ENCODE data around the gene IDH3G.

The IDH3G gene

DNA sequence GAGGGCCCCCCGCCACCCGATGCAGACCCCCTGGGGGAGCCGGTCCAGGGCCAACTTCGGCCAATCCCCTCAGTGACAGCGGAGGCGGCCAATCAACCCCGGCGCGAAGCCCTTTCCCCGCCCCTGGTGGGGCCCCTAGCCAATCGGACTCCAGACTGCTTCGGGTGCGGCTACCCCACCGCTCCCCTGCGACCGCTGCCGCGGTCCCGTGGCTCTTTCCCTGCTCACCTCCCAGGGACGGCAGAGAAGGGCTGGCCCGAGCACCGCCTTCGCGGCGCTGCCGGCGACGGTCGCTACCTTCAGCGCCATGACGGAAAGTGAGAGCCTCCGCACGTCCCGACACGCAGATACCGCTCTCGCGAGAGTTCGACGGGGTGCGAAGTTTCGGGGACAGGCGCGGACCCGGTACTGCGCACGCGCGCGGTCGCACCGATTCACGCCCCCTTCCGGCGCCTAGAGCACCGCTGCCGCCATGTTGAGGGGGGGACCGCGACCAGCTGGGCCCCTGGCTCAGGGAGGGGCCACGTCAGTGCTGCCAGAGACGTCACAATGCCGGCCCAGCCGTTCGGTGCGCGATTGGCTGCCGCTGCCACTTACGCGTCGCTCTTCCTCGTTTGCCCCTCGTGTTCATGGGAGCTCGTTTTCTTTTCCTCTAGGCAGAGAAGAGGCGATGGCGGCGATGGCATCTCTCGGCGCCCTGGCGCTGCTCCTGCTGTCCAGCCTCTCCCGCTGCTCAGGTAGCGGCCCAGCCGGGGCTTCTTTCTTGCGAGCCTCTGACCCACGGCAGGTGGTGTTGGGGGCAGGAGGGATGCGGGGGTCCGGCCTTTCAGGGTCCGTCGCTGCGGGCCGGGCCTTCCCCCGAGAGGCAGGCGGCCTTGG lies at the start of gene IDH3G, which contains the start of gene SSR4:
Gene IDH3G, minus strand, starts transcription at position 358 of the 879 bp plus-strand sequence. Its CDS starts 49 bp downstream, at position 309.
Gene SSR4, plus strand, starts transcription at position 651 of the 879 bp plus-strand sequence. Its CDS starts 20 bp downstream, at position 671.
- Histone ChIP-seq H3K9me3 (ENCODE audit: control insufficient read depth in 5 of 5, low read length in 5 of 5) (peaks cover 0 to 35% (median 20%) of the 10 kb centered on the region in 5 donors), H3K4me1 (ENCODE audit: control insufficient read depth in 5 of 5, insufficient read depth in 5 of 5, low read length in 5 of 5) (peaks cover 0 to 50% (median 38%) of the 10 kb centered on the region in 5 donors), H3K27me3 (ENCODE audit: control insufficient read depth in 5 of 5, insufficient read depth in 4 of 5, low read length in 5 of 5) (peaks cover 0 to 14% (median 3%) of the 10 kb centered on the region in 5 donors), H3K4me3 (ENCODE audit: low read depth in 1 of 5, low read length in 5 of 5) (peak within 1 kb of the TSS; percentile 52 to 84 (median 72)), H3K9ac (ENCODE audit: low read length in 5 of 5) (peak within 1 kb of the TSS in 4 of 5 donors; percentile 72 to 81 (median 78)), H3K27ac (ENCODE audit: low read depth, low read length) (peak within 1 kb of the TSS; percentile 78), H3K36me3 (ENCODE audit: control insufficient read depth in 5 of 5, insufficient read depth in 5 of 5, low read length in 5 of 5) (peaks cover 0 to 38% (median 24%) of the 10 kb centered on the region in 5 donors)

GRCh38 chrX:153836921-153837320 lies 42.7 kb upstream of the IDH3G start:
- H3K27me3 ChIP-seq (ENCODE audit: control insufficient read depth in 5 of 5, insufficient read depth in 4 of 5, low read length in 5 of 5), result peaks cover 6 to 25% (median 19%) of the 10 kb centered on the region in 5 donors
- H3K9ac ChIP-seq (ENCODE audit: low read length in 5 of 5), result no peak overlapping the region
- H3K9me3 ChIP-seq (ENCODE audit: control insufficient read depth in 5 of 5, low read length in 5 of 5), result peaks cover 0 to 10% (median 0%) of the 10 kb centered on the region in 5 donors

DNA sequence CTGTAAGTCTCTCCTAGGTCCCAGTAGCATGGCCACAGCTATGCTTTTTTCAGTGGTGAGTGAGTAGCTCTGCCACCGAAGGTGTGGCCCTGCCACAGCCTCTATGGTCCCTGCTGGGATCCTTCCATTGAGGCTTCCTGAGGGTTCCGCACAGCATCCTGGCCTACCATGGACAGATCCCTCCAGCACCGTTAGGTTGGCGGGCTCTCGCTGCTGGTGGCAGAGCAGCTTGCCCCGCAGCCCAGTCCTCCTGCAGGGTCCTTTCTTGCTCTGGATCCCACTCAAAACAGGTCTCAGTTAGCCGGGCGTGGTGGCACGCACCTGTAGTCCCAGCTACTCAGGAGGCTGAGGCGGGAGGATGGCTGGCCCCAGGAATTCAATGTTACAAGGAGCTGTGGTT lies 38.6 kb upstream of the IDH3G start:
- Histone ChIP-seq H3K9me3 (ENCODE audit: control insufficient read depth in 5 of 5, low read length in 5 of 5) (peaks cover 0 to 10% (median 2%) of the 10 kb centered on the region in 5 donors), H3K4me3 (ENCODE audit: low read depth in 1 of 5, low read length in 5 of 5) (no peak overlapping the region), H3K4me1 (ENCODE audit: control insufficient read depth in 5 of 5, insufficient read depth in 5 of 5, low read length in 5 of 5) (peaks cover 0 to 17% (median 6%) of the 10 kb centered on the region in 5 donors), H3K36me3 (ENCODE audit: control insufficient read depth in 5 of 5, insufficient read depth in 5 of 5, low read length in 5 of 5) (no peaks in the 10 kb centered on the region), H3K9ac (ENCODE audit: low read length in 5 of 5) (no peak overlapping the region), H3K27me3 (ENCODE audit: control insufficient read depth in 5 of 5, insufficient read depth in 4 of 5, low read length in 5 of 5) (peaks cover 17 to 50% (median 39%) of the 10 kb centered on the region in 5 donors), H3K27ac (ENCODE audit: low read depth, low read length) (no peak overlapping the region)

More at GRCh38 chrX:153836921-153837320, 42.7 kb upstream of the IDH3G start:
- Histone ChIP-seq H3K4me1 (ENCODE audit: control insufficient read depth in 5 of 5, insufficient read depth in 5 of 5, low read length in 5 of 5) (no peaks in the 10 kb centered on the region), H3K36me3 (ENCODE audit: control insufficient read depth in 5 of 5, insufficient read depth in 5 of 5, low read length in 5 of 5) (no peaks in the 10 kb centered on the region), H3K27ac (ENCODE audit: low read depth, low read length) (no peak overlapping the region), H3K4me3 (ENCODE audit: low read depth in 1 of 5, low read length in 5 of 5) (no peak overlapping the region)

DNA sequence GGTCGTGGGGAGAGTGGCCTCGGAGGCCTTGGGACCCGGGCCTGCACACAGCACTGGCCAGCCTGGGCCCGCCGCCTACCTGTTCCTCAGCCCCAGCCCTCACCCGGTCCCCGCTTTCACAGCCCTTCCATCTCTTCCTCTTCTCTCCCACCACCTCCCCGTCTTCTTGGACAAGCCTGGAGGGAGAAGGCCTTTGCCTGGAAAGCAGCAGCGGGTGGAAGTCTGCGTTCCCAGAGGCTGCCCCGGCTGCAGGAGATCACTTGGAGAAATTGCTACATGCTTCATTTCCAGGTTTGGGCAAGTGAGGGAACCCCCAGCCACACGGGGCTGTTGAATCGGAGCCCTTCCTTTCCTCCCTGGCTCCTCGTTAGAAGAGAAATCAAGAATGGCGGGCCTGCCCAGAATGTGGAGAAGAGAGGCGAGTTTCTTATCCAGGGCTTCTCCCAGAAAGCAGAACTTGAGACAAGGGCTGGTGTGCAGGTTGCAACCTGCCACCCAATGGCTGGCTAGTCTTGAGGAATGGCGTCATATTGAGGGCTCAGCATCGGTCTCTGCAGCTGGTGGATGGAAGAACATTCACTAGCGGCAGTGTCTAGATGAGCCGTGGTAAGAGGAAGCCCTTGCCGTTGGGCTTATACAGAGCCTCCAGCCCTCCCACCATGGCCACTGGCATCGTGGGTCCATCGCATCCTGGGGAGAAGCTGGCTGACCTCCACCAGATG lies 37.4 kb upstream of the IDH3G start:
- Histone ChIP-seq H3K4me3 (ENCODE audit: low read depth in 1 of 5, low read length in 5 of 5) (no peak overlapping the region), H3K27ac (ENCODE audit: low read depth, low read length) (no peak overlapping the region), H3K36me3 (ENCODE audit: control insufficient read depth in 5 of 5, insufficient read depth in 5 of 5, low read length in 5 of 5) (no peaks in the 10 kb centered on the region), H3K9me3 (ENCODE audit: control insufficient read depth in 5 of 5, low read length in 5 of 5) (peaks cover 0 to 10% (median 2%) of the 10 kb centered on the region in 5 donors), H3K27me3 (ENCODE audit: control insufficient read depth in 5 of 5, insufficient read depth in 4 of 5, low read length in 5 of 5) (peaks cover 17 to 56% (median 39%) of the 10 kb centered on the region in 5 donors), H3K4me1 (ENCODE audit: control insufficient read depth in 5 of 5, insufficient read depth in 5 of 5, low read length in 5 of 5) (peaks cover 0 to 17% (median 6%) of the 10 kb centered on the region in 5 donors), H3K9ac (ENCODE audit: low read length in 5 of 5) (no peak overlapping the region)

DNA sequence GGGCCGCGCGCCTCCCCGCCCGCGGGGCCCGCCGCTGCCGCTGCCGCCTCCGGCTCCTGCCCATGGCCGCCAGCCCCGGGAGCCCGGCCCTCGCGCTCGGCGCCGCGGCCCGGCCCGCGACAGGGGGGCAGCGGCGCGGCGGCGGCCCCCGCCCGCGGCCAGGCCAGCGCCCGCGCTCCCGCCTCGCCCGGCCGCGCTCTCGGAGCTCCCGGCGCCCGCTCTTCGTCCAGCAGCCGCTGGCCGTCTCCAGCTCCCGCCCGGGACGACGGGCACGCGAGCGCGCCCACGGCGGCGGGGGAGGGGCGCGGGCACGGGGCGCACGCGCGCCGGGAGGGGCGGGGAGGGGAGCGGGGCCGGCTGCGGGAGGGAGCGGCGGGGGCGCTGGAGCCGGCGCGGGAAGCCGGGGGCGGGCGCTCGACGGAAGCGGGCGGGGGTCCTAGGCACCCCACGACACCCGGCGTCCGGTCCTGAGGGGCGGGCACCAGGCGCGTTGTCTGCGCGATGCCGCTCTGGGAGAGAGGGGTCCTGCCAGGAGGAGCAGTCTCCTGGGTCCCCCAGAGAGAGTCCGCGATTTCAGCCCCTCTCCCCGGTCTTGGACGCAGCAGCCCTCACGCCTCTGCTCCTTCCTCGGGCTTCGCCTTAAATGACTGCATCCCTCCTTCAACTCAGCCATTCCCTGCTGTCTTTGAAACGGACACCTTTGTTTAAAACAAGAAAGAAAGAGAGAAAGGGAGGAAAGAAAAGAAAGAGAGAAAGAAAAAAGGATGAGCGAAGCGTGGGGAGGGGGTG lies 36.7 kb upstream of the IDH3G start:
- H3K27me3 ChIP-seq (ENCODE audit: control insufficient read depth in 5 of 5, insufficient read depth in 4 of 5, low read length in 5 of 5), result peaks cover 17 to 56% (median 40%) of the 10 kb centered on the region in 5 donors
- H3K9ac ChIP-seq (ENCODE audit: low read length in 5 of 5), result no peak overlapping the region
- no peak overlapping the region for H3K4me3 ChIP-seq (ENCODE audit: low read depth in 1 of 5, low read length in 5 of 5)
- H3K4me1 ChIP-seq (ENCODE audit: control insufficient read depth in 5 of 5, insufficient read depth in 5 of 5, low read length in 5 of 5), result peaks cover 0 to 17% (median 6%) of the 10 kb centered on the region in 5 donors
- H3K27ac ChIP-seq (ENCODE audit: low read depth, low read length), result no peak overlapping the region
- no peaks in the 10 kb centered on the region for H3K36me3 ChIP-seq (ENCODE audit: control insufficient read depth in 5 of 5, insufficient read depth in 5 of 5, low read length in 5 of 5)
- H3K9me3 ChIP-seq (ENCODE audit: control insufficient read depth in 5 of 5, low read length in 5 of 5), result peaks cover 0 to 10% (median 2%) of the 10 kb centered on the region in 5 donors

GRCh38 chrX:153829799-153830639 lies 35.8 kb upstream of the IDH3G start, which contains the start of gene PDZD4:
Gene PDZD4, minus strand, starts transcription at chrX:153830544. Its CDS starts 246 bp downstream, at chrX:153830298.
- H3K36me3 ChIP-seq (ENCODE audit: control insufficient read depth in 5 of 5, insufficient read depth in 5 of 5, low read length in 5 of 5), result no peaks in the 10 kb centered on the region
- H3K9me3 ChIP-seq (ENCODE audit: control insufficient read depth in 5 of 5, low read length in 5 of 5), result peaks cover 0 to 10% (median 2%) of the 10 kb centered on the region in 5 donors
- H3K27me3 ChIP-seq (ENCODE audit: control insufficient read depth in 5 of 5, insufficient read depth in 4 of 5, low read length in 5 of 5), result peaks cover 23 to 62% (median 47%) of the 10 kb centered on the region in 5 donors
- H3K27ac ChIP-seq (ENCODE audit: low read depth, low read length), result no peak within 1 kb of the TSS
- H3K4me1 ChIP-seq (ENCODE audit: control insufficient read depth in 5 of 5, insufficient read depth in 5 of 5, low read length in 5 of 5), result peaks cover 0 to 17% (median 6%) of the 10 kb centered on the region in 5 donors
- H3K9ac ChIP-seq (ENCODE audit: low read length in 5 of 5), result no peak within 1 kb of the TSS
- H3K4me3 ChIP-seq (ENCODE audit: low read depth in 1 of 5, low read length in 5 of 5), result peak within 1 kb of the TSS in 3 of 5 donors; percentile 23 to 33 (median 28)

DNA sequence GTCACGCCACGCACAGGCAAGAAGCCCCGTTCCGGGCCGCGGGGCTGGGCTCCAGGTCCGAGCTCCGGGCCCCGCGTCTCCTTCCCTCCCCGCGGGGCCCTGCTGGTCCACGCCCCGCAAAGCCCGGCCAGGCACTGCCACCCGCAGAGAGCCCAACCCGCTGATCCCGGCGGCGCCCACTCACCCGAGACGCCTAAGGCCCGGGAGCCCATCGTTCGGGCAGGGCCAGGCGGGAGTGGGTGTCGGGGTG lies 35.3 kb upstream of the IDH3G start:
- peaks cover 26 to 67% (median 49%) of the 10 kb centered on the region in 5 donors for H3K27me3 ChIP-seq (ENCODE audit: control insufficient read depth in 5 of 5, insufficient read depth in 4 of 5, low read length in 5 of 5)
- no peak overlapping the region for H3K9ac ChIP-seq (ENCODE audit: low read length in 5 of 5)
- no peak overlapping the region for H3K27ac ChIP-seq (ENCODE audit: low read depth, low read length)
- peaks cover 0 to 7% (median 2%) of the 10 kb centered on the region in 5 donors for H3K9me3 ChIP-seq (ENCODE audit: control insufficient read depth in 5 of 5, low read length in 5 of 5)
- peak overlapping the region in 2 of 5 donors; percentile 28 to 33 for H3K4me3 ChIP-seq (ENCODE audit: low read depth in 1 of 5, low read length in 5 of 5)
- H3K4me1 ChIP-seq (ENCODE audit: control insufficient read depth in 5 of 5, insufficient read depth in 5 of 5, low read length in 5 of 5), result peaks cover 0 to 17% (median 6%) of the 10 kb centered on the region in 5 donors
- H3K36me3 ChIP-seq (ENCODE audit: control insufficient read depth in 5 of 5, insufficient read depth in 5 of 5, low read length in 5 of 5), result no peaks in the 10 kb centered on the region

DNA sequence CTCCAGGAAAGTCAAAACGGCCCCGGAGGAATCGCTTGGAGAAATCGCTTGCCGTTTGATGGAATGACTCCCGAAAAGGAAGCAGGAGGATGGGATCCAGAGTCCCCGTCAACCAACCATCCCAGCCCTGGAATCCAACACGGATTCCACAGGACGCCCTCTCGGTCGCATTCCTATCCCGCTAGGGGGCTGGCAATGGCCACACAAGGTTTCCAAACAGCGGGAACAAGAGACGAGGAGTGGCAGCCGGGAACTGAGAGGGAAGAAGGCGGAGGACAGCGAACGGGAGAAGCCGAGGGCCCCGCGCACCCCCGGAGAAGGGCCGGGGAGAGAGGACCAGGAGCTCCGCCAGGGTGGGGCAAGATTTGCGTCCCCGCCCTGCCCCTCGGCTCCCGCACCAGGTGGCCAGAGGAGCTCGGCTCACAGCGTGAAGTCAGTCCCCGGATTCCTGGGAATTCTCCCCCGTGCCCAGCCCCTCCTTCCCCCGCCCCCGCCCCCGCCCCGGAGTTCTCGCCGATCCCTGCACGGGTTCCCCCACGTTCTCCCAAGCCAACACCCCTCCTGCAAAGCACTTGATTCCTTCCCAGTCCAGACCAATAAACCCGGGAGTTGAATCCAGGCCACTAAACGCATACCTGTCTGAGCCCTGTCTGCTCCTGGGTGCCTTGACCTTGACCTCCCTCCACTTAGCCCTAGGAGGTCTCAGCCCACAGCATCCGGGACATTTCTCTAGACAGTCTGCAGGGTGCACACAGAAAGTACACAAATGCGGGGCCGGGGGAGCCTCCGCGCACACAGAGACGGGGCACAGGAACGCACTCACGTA lies 34.8 kb upstream of the IDH3G start:
- H3K4me3 ChIP-seq (ENCODE audit: low read depth in 1 of 5, low read length in 5 of 5), result peak overlapping the region in 2 of 5 donors; percentile 28 to 33
- no peak overlapping the region for H3K9ac ChIP-seq (ENCODE audit: low read length in 5 of 5)
- peaks cover 0 to 17% (median 6%) of the 10 kb centered on the region in 5 donors for H3K4me1 ChIP-seq (ENCODE audit: control insufficient read depth in 5 of 5, insufficient read depth in 5 of 5, low read length in 5 of 5)
- no peak overlapping the region for H3K27ac ChIP-seq (ENCODE audit: low read depth, low read length)
- H3K9me3 ChIP-seq (ENCODE audit: control insufficient read depth in 5 of 5, low read length in 5 of 5), result peaks cover 0 to 5% (median 2%) of the 10 kb centered on the region in 5 donors
- H3K36me3 ChIP-seq (ENCODE audit: control insufficient read depth in 5 of 5, insufficient read depth in 5 of 5, low read length in 5 of 5), result no peaks in the 10 kb centered on the region
- peaks cover 29 to 72% (median 52%) of the 10 kb centered on the region in 5 donors for H3K27me3 ChIP-seq (ENCODE audit: control insufficient read depth in 5 of 5, insufficient read depth in 4 of 5, low read length in 5 of 5)
